ENCODE results near the gene ZBTB16. TPM values are rescaled to one million over a fixed set of nuclear protein-coding genes. Genes with fewer than 3 reads are reported as not detected.

The ZBTB16 gene
- total RNA-seq, 3 donors from 2014 or later (not counting 1 experiment from before 2014, with no cell fraction given) = 104 to 224 (median 156) TPM

- Histone ChIP-seq H3K27ac (ENCODE audit: low read length) (no peak overlapping the region), H3K4me1 (ENCODE audit: control insufficient read depth, insufficient read depth, low read length) (no peaks in the 10 kb centered on the region), H3K9me3 (ENCODE audit: control insufficient read depth, insufficient read depth, low read length) (no peaks in the 10 kb centered on the region), H3K27me3 (ENCODE audit: control insufficient read depth, insufficient read depth, low read length) (no peaks in the 10 kb centered on the region), H3K36me3 (ENCODE audit: control insufficient read depth, insufficient read depth, low read length) (no peaks in the 10 kb centered on the region), H3K4me3 (ENCODE audit: low read length) (no peak overlapping the region)
- intact Hi-C loops (cut with micrococcal nuclease) = no loop called here
- H3K4me1 Mint-ChIP-seq = no peaks in the 10 kb centered on the region
- no peak for DNase-seq
- no peak for ATAC-seq
- WGBS (ENCODE audit: insufficient coverage) = 93% methylated on average over 4 of the region's 4 CpGs
- H3K9me3 Mint-ChIP-seq = no peaks in the 10 kb centered on the region
- no peak overlapping the region for H3K4me3 Mint-ChIP-seq
- TF ChIP-seq, protein P1, sequence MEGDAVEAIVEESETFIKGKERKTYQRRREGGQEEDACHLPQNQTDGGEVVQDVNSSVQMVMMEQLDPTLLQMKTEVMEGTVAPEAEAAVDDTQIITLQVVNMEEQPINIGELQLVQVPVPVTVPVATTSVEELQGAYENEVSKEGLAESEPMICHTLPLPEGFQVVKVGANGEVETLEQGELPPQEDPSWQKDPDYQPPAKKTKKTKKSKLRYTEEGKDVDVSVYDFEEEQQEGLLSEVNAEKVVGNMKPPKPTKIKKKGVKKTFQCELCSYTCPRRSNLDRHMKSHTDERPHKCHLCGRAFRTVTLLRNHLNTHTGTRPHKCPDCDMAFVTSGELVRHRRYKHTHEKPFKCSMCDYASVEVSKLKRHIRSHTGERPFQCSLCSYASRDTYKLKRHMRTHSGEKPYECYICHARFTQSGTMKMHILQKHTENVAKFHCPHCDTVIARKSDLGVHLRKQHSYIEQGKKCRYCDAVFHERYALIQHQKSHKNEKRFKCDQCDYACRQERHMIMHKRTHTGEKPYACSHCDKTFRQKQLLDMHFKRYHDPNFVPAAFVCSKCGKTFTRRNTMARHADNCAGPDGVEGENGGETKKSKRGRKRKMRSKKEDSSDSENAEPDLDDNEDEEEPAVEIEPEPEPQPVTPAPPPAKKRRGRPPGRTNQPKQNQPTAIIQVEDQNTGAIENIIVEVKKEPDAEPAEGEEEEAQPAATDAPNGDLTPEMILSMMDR (IDR thresholded peaks at IDR 0.05) = no peak
- no peaks in the 10 kb centered on the region for H3K27me3 Mint-ChIP-seq (ENCODE audit: low read depth in 2 of 2)
- H3K36me3 Mint-ChIP-seq = no peaks in the 10 kb centered on the region
- no peak overlapping the region for H3K27ac Mint-ChIP-seq
Measured at GRCh38 chr11:114051558-114051957, 8.0 kb upstream of the ZBTB16 start.

GRCh38 chr11:114052160-114052559, 7.4 kb upstream of the ZBTB16 start:
- ATAC-seq = no peak
- Mint-ChIP-seq H3K36me3 (no peaks in the 10 kb centered on the region), H3K9me3 (no peaks in the 10 kb centered on the region), H3K4me1 (no peaks in the 10 kb centered on the region), H3K27me3 (ENCODE audit: low read depth in 2 of 2) (no peaks in the 10 kb centered on the region), H3K4me3 (no peak overlapping the region), H3K27ac (no peak overlapping the region)
- TF ChIP-seq, protein P1 (IDR thresholded peaks at IDR 0.05) = no peak
- Histone ChIP-seq H3K36me3 (ENCODE audit: control insufficient read depth, insufficient read depth, low read length) (no peaks in the 10 kb centered on the region), H3K27ac (ENCODE audit: low read length) (no peak overlapping the region), H3K27me3 (ENCODE audit: control insufficient read depth, insufficient read depth, low read length) (no peaks in the 10 kb centered on the region), H3K4me1 (ENCODE audit: control insufficient read depth, insufficient read depth, low read length) (no peaks in the 10 kb centered on the region), H3K4me3 (ENCODE audit: low read length) (no peak overlapping the region), H3K9me3 (ENCODE audit: control insufficient read depth, insufficient read depth, low read length) (no peaks in the 10 kb centered on the region)
- WGBS (ENCODE audit: insufficient coverage) = 87% methylated on average over 5 of the region's 5 CpGs
- intact Hi-C loops (cut with micrococcal nuclease) = no loop called here
- no peak for DNase-seq

DNA sequence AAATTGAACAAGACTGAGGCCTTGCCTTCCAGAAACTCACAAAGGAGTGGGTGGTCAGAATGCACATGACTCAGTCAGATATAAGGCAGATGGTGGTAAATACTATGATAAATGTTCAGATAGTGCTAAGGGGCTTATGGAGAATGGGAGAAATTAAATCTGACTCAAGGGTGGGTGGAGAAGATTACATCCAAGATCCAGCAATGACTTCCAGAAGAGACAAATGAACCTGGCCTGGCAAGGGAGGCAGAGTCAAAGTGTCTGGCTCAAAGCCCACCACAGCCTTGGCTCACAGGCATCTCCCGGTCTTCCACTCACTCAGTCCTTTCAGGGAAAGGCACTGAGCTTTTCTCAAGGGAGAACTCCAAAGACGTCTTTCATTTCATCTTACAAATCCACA, 6.1 kb upstream of the ZBTB16 start:
- peaks cover 0 to 4% of the 10 kb centered on the region in 2 donors for H3K4me1 Mint-ChIP-seq
- Histone ChIP-seq H3K36me3 (ENCODE audit: control insufficient read depth, insufficient read depth, low read length) (no peaks in the 10 kb centered on the region), H3K4me3 (ENCODE audit: low read length) (no peak overlapping the region), H3K4me1 (ENCODE audit: control insufficient read depth, insufficient read depth, low read length) (peaks cover 3% of the 10 kb centered on the region), H3K9me3 (ENCODE audit: control insufficient read depth, insufficient read depth, low read length) (no peaks in the 10 kb centered on the region), H3K27me3 (ENCODE audit: control insufficient read depth, insufficient read depth, low read length) (no peaks in the 10 kb centered on the region), H3K27ac (ENCODE audit: low read length) (no peak overlapping the region)
- intact Hi-C loops (cut with micrococcal nuclease) = no loop called here
- ATAC-seq = no peak
- no peaks in the 10 kb centered on the region for H3K27me3 Mint-ChIP-seq (ENCODE audit: low read depth in 2 of 2)
- no peak overlapping the region for H3K27ac Mint-ChIP-seq
- WGBS (ENCODE audit: insufficient coverage) = 85% methylated on average over 2 of the region's 2 CpGs
- H3K4me3 Mint-ChIP-seq = no peak overlapping the region
- no peak for DNase-seq
- no peaks in the 10 kb centered on the region for H3K9me3 Mint-ChIP-seq
- no peaks in the 10 kb centered on the region for H3K36me3 Mint-ChIP-seq
- TF ChIP-seq, protein P1 (IDR thresholded peaks at IDR 0.05) = no peak

GRCh38 chr11:114054806-114055205, 4.7 kb upstream of the ZBTB16 start:
- intact Hi-C loops (cut with micrococcal nuclease) = no loop called here
- ATAC-seq = no peak
- H3K9me3 Mint-ChIP-seq = no peaks in the 10 kb centered on the region
- H3K36me3 ChIP-seq (ENCODE audit: control insufficient read depth, insufficient read depth, low read length) = no peaks in the 10 kb centered on the region
- TF ChIP-seq, protein P1 (IDR thresholded peaks at IDR 0.05) = no peak
- H3K4me1 ChIP-seq (ENCODE audit: control insufficient read depth, insufficient read depth, low read length) = peaks cover 11% of the 10 kb centered on the region
- H3K27me3 ChIP-seq (ENCODE audit: control insufficient read depth, insufficient read depth, low read length) = no peaks in the 10 kb centered on the region
- H3K9me3 ChIP-seq (ENCODE audit: control insufficient read depth, insufficient read depth, low read length) = no peaks in the 10 kb centered on the region
- H3K27me3 Mint-ChIP-seq (ENCODE audit: low read depth in 2 of 2) = no peaks in the 10 kb centered on the region
- H3K4me3 ChIP-seq (ENCODE audit: low read length) = no peak overlapping the region
- DNase-seq = no peak
- H3K27ac Mint-ChIP-seq = no peak overlapping the region
- H3K27ac ChIP-seq (ENCODE audit: low read length) = no peak overlapping the region
- peaks cover 0 to 17% of the 10 kb centered on the region in 2 donors for H3K4me1 Mint-ChIP-seq
- no peaks in the 10 kb centered on the region for H3K36me3 Mint-ChIP-seq
- no peak overlapping the region for H3K4me3 Mint-ChIP-seq
- WGBS (ENCODE audit: insufficient coverage) = 93% methylated on average over 2 of the region's 3 CpGs

Data from natural killer cell (primary cell).